DLD1 (cell line): ENCODE results near the gene CATSPER3.

Experiments
- in situ Hi-C: cut with HindIII; loops from 2 replicates; pipeline ENCODE4 v1.10.0; 2017; ENCODE audit warnings: low sequenced_read_pairs

Gene CATSPER3

DNA sequence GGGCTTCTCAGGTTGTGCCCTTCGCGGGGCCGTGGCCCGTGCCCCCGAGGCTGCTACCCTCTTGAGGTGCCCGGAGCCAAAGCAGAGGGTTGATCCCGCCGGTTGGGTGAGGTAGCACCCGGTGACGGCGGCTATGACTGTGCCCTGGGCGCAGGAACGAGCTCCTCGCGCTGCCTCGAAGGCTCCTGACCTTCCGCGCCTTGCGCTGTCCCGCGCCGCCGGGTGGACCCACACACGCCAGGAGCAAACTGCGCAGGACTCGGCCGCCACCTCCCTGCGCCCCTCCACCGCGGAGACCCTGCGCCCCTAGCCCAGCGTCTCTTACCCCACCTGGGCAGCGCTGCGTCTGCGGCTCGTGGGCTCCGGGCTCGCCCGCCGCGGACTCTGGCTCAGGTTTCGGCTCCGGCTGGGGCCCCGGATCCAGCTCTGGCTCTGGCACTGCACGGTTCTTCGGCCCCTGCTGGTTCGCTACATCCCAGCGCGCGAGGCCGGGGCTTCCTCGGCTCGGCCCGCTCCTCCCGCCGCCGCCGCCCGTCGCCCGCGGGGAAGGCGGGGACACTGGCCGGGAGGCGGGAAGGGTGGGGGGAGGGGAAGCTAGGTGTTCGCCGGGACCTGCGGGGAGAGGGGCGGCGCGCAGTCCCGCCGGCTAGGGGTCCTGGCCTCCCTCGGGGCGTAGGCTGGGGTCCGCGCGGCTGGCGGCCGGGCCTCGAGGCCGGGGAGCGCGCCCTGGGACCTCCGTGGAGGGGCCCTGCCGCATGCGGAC lies 71.7 kb downstream of the CATSPER3 start:
- in situ Hi-C loops = loop anchor here (5.0 kb wide), 1 partner anchor 73 kb away; no protein-coding TSS in a partner anchor

- in situ Hi-C loops = loop anchor here (5.0 kb wide), 1 partner anchor 72 kb away; no protein-coding TSS in a partner anchor
Observed at GRCh38 chr5:135040034-135040332, 72.3 kb downstream of the CATSPER3 start.

- in situ Hi-C loops = loop anchor here (5.0 kb wide), 1 partner anchor 72 kb away; no protein-coding TSS in a partner anchor
Observed at GRCh38 chr5:135040333-135041144, 72.8 kb downstream of the CATSPER3 start.

DNA sequence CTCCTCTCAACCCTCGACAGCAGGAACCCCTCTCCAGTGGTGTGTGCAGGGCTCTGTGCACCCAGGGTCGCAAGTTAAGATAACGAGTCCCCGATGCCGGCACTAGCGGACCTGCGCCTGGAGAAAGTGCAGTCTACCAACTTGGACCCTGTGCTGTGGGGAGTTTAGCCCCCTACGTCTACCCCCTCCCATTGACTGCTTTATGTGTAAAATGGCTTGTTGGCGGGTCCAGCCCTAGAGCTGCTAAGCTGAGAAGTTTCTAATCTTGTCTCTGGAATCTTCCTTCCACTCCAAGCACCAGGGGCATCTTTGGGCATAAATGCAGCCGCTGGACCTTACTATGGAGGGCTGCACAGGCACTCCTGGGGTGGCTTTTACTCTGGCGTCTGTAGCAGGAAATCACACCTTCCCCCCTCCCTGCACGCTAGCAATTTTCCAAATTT lies 73.5 kb downstream of the CATSPER3 start:
- in situ Hi-C loops = loop anchor here (5.0 kb wide), 1 partner anchor 71 kb away; no protein-coding TSS in a partner anchor

DNA sequence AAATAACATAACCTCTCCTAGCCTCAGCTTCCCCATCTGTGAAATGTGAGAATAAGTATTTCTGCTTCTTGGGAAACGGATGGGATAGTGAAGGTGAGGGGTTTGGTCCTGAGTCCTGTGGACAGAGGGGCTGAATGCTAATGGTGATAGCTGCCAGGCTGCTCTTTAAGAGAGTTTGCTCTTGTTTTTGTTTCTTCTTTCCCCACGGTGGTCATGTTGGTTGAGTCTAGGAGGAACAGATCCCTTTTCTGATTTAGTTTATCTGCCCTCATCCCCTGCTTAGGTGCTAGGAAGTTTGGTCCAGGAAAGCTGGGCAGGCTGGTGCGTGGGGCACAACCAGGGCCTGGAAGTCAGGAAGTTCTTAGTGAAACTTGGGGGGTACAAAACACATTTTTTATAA lies 74.0 kb downstream of the CATSPER3 start:
- in situ Hi-C loops = loop anchor here (5.0 kb wide), 1 partner anchor 71 kb away; no protein-coding TSS in a partner anchor

DNA sequence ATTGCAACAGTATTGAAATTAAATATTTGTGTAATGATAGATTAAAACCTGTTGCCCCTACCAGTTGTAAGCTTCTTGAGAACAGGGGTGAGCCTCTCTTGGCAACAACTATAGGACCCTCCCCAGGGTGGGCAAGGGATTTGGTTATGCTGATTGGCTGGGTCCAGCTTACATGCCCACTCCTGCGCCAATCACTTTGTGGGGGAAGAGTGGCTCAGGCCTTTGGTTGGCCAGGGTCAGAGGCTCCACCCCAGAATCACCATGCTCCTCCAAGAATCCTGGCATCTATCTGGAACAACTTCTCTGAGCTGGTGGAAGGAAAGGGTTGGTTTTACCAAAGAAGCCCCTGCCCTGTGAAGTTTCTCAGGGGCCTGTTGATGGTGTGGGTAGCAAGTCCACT lies 74.9 kb downstream of the CATSPER3 start:
- in situ Hi-C loops = loop anchor here (5.0 kb wide), 1 partner anchor 70 kb away; no protein-coding TSS in a partner anchor

DNA sequence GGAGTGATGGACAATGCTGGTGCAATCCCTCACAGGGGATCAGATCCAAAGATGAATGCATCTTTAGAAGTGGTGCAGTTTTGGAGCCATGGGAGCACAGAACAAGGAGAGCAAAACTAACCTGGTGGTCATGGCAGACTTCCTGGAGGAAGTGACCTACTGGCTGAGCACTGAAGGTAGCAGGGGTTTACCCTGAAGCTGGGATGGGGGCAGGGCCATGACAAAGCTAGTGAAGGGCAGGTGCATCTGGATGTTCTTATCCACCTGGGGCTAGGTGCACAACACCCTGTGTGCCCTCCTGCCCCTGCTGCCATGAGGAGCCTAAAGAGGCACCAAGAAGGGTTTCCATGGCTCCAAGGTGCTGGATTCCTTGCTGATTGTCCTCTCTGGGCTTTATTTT lies 77.8 kb downstream of the CATSPER3 start:
- in situ Hi-C loops = no loop called here

DNA sequence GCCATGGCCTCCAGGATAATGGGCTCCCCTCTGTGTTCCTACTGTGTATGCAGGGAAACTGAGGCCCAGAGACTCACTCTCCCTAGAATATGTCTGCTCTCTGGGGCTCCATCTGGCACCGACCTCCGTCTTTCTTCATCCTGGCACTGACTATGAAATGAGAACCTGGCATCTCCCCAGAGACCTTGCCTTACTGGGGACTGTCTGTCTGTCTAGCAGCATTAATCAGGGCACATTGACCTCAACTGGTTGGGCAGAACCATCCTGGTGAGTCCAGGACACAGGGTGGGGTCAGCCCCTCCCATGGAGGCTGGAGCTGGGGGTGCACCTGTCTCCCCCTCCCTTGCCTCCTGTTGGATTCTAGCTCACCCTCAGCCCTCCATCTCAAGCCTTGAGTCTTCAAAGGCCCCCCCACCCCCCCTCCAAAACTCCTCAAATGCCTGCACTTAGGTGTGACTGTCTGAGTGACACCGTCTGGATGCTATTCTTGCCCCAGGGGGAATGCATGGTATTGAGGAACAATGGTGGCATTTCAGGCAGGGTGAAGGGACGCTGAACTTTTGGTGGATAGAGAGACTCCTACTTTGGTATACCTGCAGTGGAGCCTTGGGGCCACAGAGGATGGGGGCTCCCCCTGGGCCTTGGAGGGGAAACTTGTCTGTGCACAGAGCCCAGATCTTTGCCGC lies 79.1 kb downstream of the CATSPER3 start:
- in situ Hi-C loops = no loop called here

GRCh38 chr5:135047347-135047695 lies 79.6 kb downstream of the CATSPER3 start:
- in situ Hi-C loops = no loop called here

DNA sequence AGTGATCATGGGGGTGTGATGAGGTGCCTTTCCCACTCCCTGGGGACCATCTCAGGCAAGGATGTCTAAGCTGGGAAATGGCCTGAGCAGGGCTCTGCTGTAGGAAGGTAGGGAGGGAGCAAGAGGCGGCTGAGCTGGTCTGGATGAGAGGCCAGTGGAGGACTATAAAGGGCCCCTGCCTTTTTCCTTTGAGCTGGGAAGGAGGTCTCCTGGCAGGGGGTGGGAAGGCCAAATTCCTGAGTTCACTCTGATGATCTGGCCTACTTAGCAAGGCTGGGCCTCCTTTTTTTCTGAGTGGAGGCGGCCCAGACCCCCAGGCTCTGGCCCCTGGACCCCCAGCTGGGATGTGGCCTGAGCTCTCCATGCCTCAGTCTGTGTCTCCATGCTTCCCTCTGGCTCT lies 80.6 kb downstream of the CATSPER3 start:
- in situ Hi-C loops = no loop called here

- in situ Hi-C loops = no loop called here
Observed at GRCh38 chr5:135048930-135049329, 81.2 kb downstream of the CATSPER3 start.

DNA sequence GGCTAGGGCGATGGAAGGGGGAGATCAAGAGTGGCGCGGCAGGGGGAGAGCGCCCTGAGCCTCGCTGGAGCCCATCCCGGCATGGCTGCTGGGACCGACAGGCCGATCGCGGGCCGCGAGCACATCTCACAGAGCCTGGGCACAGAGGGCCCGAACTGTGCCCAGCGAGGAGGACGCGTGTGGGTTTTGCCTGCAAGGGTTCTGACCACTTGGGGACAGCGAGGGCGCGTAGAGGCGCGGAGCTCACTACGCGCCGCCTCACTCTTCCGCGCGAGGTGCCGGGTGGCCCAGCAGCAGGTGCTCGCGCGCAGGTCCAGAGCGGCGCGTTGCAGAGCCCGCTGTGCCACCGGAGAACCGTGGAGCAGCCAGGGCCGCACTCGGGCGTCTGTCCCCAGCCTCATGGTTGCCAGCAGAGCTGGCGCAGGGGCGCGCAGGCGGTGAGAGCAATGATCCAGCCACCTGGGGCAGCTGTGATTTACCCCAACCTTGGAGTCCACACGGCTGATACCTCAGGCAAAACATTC lies 82.6 kb downstream of the CATSPER3 start:
- in situ Hi-C loops = no loop called here

DNA sequence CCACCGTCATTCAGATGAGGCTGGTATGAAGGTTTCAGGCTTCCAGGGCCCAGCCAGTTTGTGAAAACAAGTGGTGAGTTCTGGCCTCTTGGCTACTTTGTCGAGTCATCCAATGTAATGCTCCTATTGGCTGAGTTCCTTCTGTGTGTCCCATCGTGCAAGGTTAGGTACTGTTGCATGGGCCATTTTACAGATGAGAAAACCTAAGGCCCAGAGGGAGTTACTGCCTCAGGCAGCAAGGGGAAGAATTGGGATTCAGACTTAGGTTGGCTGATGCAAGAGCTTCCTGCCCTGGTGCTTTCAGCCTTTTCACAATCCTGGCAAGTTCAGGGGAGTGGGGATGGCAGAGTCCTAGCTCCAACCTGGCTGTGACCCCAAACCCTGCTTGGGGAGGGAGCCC lies 83.7 kb downstream of the CATSPER3 start:
- in situ Hi-C loops = no loop called here

DNA sequence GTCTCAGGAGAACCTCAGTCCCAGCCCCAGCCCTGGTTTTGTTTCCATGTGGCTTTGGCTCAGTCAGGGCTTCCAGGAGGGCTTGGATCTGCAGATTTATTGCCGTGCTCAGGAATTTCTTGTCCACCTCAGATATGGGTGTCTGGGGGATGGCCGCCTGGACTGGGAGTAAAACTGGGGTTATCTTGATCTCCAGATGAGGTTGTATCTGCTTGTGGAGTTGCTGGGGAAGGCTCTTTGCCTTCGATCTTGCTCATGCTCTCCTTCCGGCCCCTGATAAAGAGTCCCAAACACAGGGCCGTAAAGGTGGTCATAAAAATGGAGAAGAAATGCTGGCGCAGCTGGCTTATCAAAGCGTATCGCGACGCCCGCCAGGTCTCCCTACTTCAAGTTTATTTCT lies 84.2 kb downstream of the CATSPER3 start:
- in situ Hi-C loops = no loop called here

GRCh38 chr5:135052511-135053145 lies 84.9 kb downstream of the CATSPER3 start:
- in situ Hi-C loops = no loop called here

DNA sequence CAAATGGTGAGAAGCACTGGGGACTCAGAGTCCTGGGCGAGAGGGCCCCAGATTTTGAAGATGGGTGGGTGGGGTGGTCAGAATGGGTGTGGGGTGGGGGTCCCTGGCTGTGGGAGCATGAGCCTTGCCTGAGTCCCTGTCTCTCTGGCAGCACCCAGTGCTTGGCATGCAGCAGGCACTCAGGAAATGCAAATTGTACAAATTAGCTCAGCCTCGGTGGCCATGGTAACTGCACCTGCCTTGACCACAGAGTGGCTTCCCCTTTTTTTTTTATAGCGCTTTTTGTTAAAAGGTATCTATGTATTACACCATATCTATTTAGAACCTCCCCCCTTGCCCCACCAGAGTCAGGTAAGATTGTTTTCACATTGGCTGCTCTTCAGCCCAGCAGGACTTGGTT lies 85.6 kb downstream of the CATSPER3 start:
- in situ Hi-C loops = no loop called here

DNA sequence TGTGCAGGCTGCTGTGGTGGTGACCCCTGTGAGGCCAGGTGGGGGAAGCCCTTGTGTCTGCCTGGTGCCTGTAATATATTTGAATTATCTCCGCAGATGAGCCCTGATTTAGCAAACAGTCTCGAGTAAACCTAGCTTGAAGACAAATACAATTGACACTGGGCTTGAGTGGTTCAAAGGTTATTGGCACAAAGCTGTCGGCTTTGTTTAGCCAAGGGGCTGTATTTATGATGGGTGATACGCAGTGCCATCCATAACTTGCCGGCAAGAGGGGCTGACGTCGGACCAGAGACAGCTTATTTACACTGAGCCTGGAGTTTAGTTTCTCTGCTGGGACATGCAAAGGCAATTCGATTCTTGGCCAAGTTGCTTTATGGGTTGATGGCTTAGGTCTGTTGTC lies 86.3 kb downstream of the CATSPER3 start:
- in situ Hi-C loops = no loop called here

- in situ Hi-C loops = no loop called here
Observed at GRCh38 chr5:135054546-135054945, 86.8 kb downstream of the CATSPER3 start.

DNA sequence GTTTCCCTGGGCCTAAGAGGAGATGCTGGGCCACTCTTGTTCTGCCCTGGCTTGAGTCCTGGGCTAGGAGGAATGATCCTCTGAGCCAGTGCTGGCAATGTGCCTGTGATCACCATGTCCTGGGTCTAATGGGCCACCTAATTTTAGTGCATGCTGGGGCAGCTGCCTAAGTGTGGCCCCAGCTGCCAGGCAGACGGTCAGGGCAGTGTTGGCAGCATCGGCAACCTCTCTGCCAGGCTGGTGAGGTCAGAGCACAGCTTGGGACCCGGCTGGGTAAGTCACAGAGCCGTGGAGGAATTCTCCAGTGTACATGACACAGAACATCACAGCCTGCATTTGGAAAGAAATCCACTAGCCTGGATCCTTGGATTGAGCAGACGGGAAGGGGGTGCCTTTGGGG lies 87.7 kb downstream of the CATSPER3 start:
- in situ Hi-C loops = no loop called here

DNA sequence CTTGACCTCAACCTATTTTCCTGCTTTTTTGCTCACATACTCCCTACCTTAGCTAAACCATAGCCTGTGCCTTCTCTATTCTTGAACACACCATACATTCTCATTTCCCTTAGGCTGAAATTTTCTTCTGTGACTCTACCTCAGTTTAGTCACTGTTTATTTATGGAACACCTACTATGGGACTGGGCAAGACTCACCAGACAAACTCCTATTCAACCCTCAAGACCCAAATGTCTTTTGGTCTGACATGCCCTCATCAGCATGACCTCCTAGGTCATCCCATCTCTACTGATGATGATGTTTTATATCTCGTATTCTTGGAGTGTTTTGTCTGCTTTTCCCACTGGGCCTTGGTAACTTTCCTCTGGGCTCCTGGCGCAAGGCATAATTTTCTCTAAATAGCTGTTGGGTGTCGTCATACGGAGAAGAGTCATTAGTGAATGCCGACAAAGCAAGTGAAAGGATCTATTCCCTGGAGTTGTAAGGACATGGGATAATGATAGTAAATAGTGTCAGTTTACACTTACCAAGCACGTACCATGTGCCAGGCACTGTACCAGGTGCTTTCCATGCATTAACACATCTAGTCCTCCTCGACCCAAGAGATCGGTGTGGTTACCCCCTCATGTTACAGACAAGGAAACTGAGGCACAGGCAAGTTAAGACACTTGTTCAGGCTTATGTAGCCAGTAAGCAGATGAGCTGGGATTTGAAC lies 88.8 kb downstream of the CATSPER3 start:
- in situ Hi-C loops = no loop called here
